SK-N-SH (cell line): Measurements from ENCODE around the gene LCN10. TPM values are rescaled to one million over a fixed set of nuclear protein-coding genes. Genes with fewer than 3 reads are reported as not detected.

ENCODE experiments used
- CTCF ChIA-PET: fragments of 300-600, 350-600 bp; formaldehyde crosslinking; extraction: SDS; loops from one replicate; lab custom pipeline; 2021; lab: Yijun Ruan, JAX
- POLR2A ChIA-PET: fragments of 350-600 bp; sonication (Branson Sonifier 250); formaldehyde crosslinking; extraction: SDS; loops from one replicate; lab custom pipeline; 2020; ENCODE audit warnings: antibody characterized with exemption, inconsistent platforms; lab: Yijun Ruan, JAX
- DNase-seq: peaks from one replicate; pipeline ENCODE4 v3.0.0; 2012
- H2AFZ ChIP-seq: fragments of 200-600 bp; sonication (generic); 2 replicates; pipeline ENCODE4 v1.8.1; 2016; ENCODE audit warnings: antibody characterized with exemption, mild to moderate bottlenecking, low read depth
- H3F3A ChIP-seq: fragments of 200-600 bp; sonication (generic); replicated peaks from 2 replicates; pipeline ENCODE3; 2016; ENCODE audit warnings: antibody characterized with exemption, mild to moderate bottlenecking; ENCODE audit not compliant: insufficient read depth
- H3K27ac ChIP-seq, 2 experiments: fragments of 200-500 bp in 1 of 2; fragments of 200-600 bp in 1 of 2; sonication (Bioruptor generic) in 1 of 2; sonication (generic), shearing (Covaris generic) in 1 of 2; 2 replicates each; pipeline versions ENCODE4 v1.5.1 to v1.6.1; 2014 to 2016; ENCODE audit warnings: low read depth in 2 of 2, inconsistent platforms in 1 of 2, low read length in 1 of 2, mild to moderate bottlenecking in 1 of 2, mixed read lengths in 1 of 2
- H3K27me3 ChIP-seq: fragments of 200-600 bp; sonication (generic), shearing (Covaris generic); 2 replicates; pipeline ENCODE4 v1.6.1; 2016; ENCODE audit warnings: mixed run types; ENCODE audit not compliant: insufficient read depth
- H3K36me3 ChIP-seq, 2 experiments: fragments of 200-500 bp in 1 of 2; fragments of 200-600 bp in 1 of 2; sonication (Bioruptor generic) in 1 of 2; sonication (generic) in 1 of 2; replicated peaks in 1 of 2; 2 replicates each; pipeline versions ENCODE3 to v1.5.1; 2014 to 2016; ENCODE audit warnings: low read length in 1 of 2, mild to moderate bottlenecking in 1 of 2; ENCODE audit not compliant: insufficient read depth in 2 of 2, control insufficient read depth in 1 of 2
- H3K4me1 ChIP-seq, 2 experiments: fragments of 200-500 bp in 1 of 2; fragments of 200-600 bp in 1 of 2; sonication (Bioruptor generic) in 1 of 2; sonication (generic), shearing (Covaris generic) in 1 of 2; 2 replicates each; pipeline versions ENCODE4 v1.5.1 to v1.6.1; 2014 to 2016; ENCODE audit warnings: low read depth in 1 of 2, low read length in 1 of 2, mixed run types in 1 of 2; ENCODE audit not compliant: insufficient read depth in 2 of 2, control insufficient read depth in 1 of 2
- H3K4me2 ChIP-seq: fragments of 200-600 bp; sonication (generic), shearing (Covaris generic); 2 replicates; pipeline ENCODE4 v1.6.1; 2017; ENCODE audit warnings: mixed run types
- H3K4me3 ChIP-seq, 2 experiments: fragments of 200-500 bp in 1 of 2; fragments of 200-600 bp in 1 of 2; sonication (Bioruptor generic) in 1 of 2; sonication (generic), shearing (Covaris generic) in 1 of 2; 2 replicates each; pipeline versions ENCODE4 v1.5.1 to v1.8.1; 2014 to 2016; ENCODE audit warnings: low read depth in 2 of 2, inconsistent platforms in 1 of 2, low read length in 1 of 2, mild to moderate bottlenecking in 1 of 2, mixed read lengths in 1 of 2, moderate library complexity in 1 of 2
- H3K79me2 ChIP-seq: fragments of 200-600 bp; sonication (generic); 2 replicates; pipeline ENCODE4 v1.8.1; 2017; ENCODE audit warnings: mild to moderate bottlenecking; ENCODE audit not compliant: insufficient read depth
- H3K9ac ChIP-seq: fragments of 200-600 bp; sonication (generic); 2 replicates; pipeline ENCODE4 v1.6.1; 2017; ENCODE audit warnings: mixed run types
- H3K9me2 ChIP-seq: fragments of 200-600 bp; sonication (generic); 2 replicates; pipeline ENCODE4 v1.6.1; 2017; ENCODE audit warnings: mixed run types
- H3K9me3 ChIP-seq: fragments of 200-600 bp; sonication (generic); 2 replicates; pipeline ENCODE4 v1.6.1; 2017; ENCODE audit warnings: mixed run types, mild to moderate bottlenecking, moderate library complexity
- H4K20me1 ChIP-seq: fragments of 200-600 bp; sonication (generic); 2 replicates; pipeline ENCODE4 v1.6.1; 2017; ENCODE audit warnings: mild to moderate bottlenecking, mixed run types; ENCODE audit not compliant: insufficient read depth
- CTCF ChIP-seq: fragments of 200-600 bp; sonication (generic); IDR thresholded peaks from 2 replicates; pipeline ENCODE4 v1.6.1; 2017; ENCODE audit warnings: antibody characterized with exemption, mild to moderate bottlenecking, moderate library complexity
- ELF1 ChIP-seq: IDR thresholded peaks from 2 replicates; pipeline ENCODE4 v1.4.0; 2012
- EZH2phosphoT487 ChIP-seq: fragments of 200-600 bp; sonication (generic); IDR thresholded peaks from 2 replicates; pipeline ENCODE4 v1.6.1; 2017; ENCODE audit warnings: low read depth, mixed run types, mild to moderate bottlenecking, antibody characterized with exemption, moderate library complexity, borderline replicate concordance
- FOSL2 ChIP-seq: IDR thresholded peaks from 2 replicates; pipeline ENCODE4 v1.4.0; 2012; ENCODE audit warnings: low read depth, mild to moderate bottlenecking, moderate library complexity, borderline replicate concordance
- FOXM1 ChIP-seq: IDR thresholded peaks from 2 replicates; pipeline ENCODE4 v1.4.0; 2012; ENCODE audit warnings: low read depth, mild to moderate bottlenecking
- GATA2 ChIP-seq: sonication (generic); formaldehyde crosslinking; IDR thresholded peaks from 2 replicates; pipeline ENCODE4 v1.5.0; 2020; ENCODE audit warnings: mild to moderate bottlenecking, missing genetic modification reagents
- MEF2A ChIP-seq: IDR thresholded peaks from 2 replicates; pipeline ENCODE4 v1.4.0; 2012; ENCODE audit warnings: low read depth, borderline replicate concordance
- MXI1 ChIP-seq: IDR thresholded peaks from 2 replicates; pipeline ENCODE4 v1.6.1; 2012; ENCODE audit warnings: mild to moderate bottlenecking, low read depth, low read length, improper control_type of control experiment
- NRF1 ChIP-seq: IDR thresholded peaks from 2 replicates; pipeline ENCODE4 v1.6.1; 2012; ENCODE audit warnings: low read depth, mild to moderate bottlenecking, low read length
- RAD21 ChIP-seq: IDR thresholded peaks from 2 replicates; pipeline ENCODE4 v1.6.1; 2012; ENCODE audit warnings: mild to moderate bottlenecking, low read length
- RCOR1 ChIP-seq: fragments of 150-350 bp; IDR thresholded peaks from 2 replicates; pipeline ENCODE4 v1.6.1; 2017; ENCODE audit warnings: antibody characterized with exemption, low read length
- REST ChIP-seq: IDR thresholded peaks from 2 replicates; pipeline ENCODE4 v1.6.1; 2012; ENCODE audit warnings: mild to moderate bottlenecking, low read depth, low read length, moderate library complexity
- RFX5 ChIP-seq: IDR thresholded peaks from 2 replicates; pipeline ENCODE4 v1.6.1; 2012; ENCODE audit warnings: mild to moderate bottlenecking, improper control_type of control experiment, low read length
- RXRA ChIP-seq: IDR thresholded peaks from 2 replicates; pipeline ENCODE4 v1.4.0; 2012; ENCODE audit warnings: low read depth, mild to moderate bottlenecking, borderline replicate concordance
- SIN3A ChIP-seq: IDR thresholded peaks from 2 replicates; pipeline ENCODE4 v1.6.1; 2012; ENCODE audit warnings: low read depth, mild to moderate bottlenecking, low read length, moderate library complexity, borderline replicate concordance
- YY1 ChIP-seq: IDR thresholded peaks from 2 replicates; pipeline ENCODE4 v1.4.0; 2012; ENCODE audit warnings: low read depth, mild to moderate bottlenecking
- WGBS: methylation state at CpG from one replicate; pipeline ENCODE4 v1.1.6; 2017; ENCODE audit warnings: low lambda C conversion rate; 5-methylcytosine and 5-hydroxymethylcytosine counted together
- polyA plus RNA-seq, 3 experiments: library from polyadenylated mRNA; depleted of rRNA; stranded (reverse); fragments of >200 nt; gene quantifications; 2 replicates each; pipeline ENCODE4 v1.2.3, GENCODE V29; 2012
- TF ChIP-seq, protein P1 (sequence below): IDR thresholded peaks from 2 replicates; pipeline ENCODE4; 2012
- TF ChIP-seq, protein P2 (sequence below): IDR thresholded peaks from 2 replicates; pipeline ENCODE4 v1.4.0; 2012; ENCODE audit warnings: low read depth, borderline replicate concordance
- TF ChIP-seq, protein P3 (sequence below): fragments of 150-350 bp; IDR thresholded peaks from 2 replicates; pipeline ENCODE4 v1.6.1; 2017; ENCODE audit warnings: antibody characterized with exemption, low read length, low read depth, borderline replicate concordance

LCN10 gene
- polyA plus RNA-seq, 1 of the 3 experiments (the other 2 are of a cell fraction): not detected

- CTCF ChIA-PET: interaction anchor here (0.6 to 4.2 kb wide), 5 partner anchors 9 to 21 kb away, joined by 4 to 34 read pairs (median 7); partner anchors contain the start of gene LCN8
- H3K36me3 ChIP-seq: no peaks in the 10 kb centered on the region
- H3K4me2 ChIP-seq: no peak overlapping the region
- no peak overlapping the region for H3K4me3 ChIP-seq
- no peaks in the 10 kb centered on the region for H3K79me2 ChIP-seq
- 81% methylated on average over 20 of the region's 23 CpGs for WGBS
- H3K9ac ChIP-seq: no peak overlapping the region
- H2AFZ ChIP-seq: no peak overlapping the region
- no peaks in the 10 kb centered on the region for H3K9me2 ChIP-seq
- H3K9me3 ChIP-seq: no peaks in the 10 kb centered on the region
- H3K27ac ChIP-seq: no peak overlapping the region
- no peak for TF ChIP-seq REST
- TF ChIP-seq, protein P1, sequence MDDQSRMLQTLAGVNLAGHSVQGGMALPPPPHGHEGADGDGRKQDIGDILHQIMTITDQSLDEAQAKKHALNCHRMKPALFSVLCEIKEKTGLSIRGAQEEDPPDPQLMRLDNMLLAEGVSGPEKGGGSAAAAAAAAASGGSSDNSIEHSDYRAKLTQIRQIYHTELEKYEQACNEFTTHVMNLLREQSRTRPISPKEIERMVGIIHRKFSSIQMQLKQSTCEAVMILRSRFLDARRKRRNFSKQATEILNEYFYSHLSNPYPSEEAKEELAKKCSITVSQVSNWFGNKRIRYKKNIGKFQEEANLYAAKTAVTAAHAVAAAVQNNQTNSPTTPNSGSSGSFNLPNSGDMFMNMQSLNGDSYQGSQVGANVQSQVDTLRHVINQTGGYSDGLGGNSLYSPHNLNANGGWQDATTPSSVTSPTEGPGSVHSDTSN: no peak
- TF ChIP-seq ELF1: no peak
- no peak for TF ChIP-seq SIN3A
- TF ChIP-seq, protein P2, sequence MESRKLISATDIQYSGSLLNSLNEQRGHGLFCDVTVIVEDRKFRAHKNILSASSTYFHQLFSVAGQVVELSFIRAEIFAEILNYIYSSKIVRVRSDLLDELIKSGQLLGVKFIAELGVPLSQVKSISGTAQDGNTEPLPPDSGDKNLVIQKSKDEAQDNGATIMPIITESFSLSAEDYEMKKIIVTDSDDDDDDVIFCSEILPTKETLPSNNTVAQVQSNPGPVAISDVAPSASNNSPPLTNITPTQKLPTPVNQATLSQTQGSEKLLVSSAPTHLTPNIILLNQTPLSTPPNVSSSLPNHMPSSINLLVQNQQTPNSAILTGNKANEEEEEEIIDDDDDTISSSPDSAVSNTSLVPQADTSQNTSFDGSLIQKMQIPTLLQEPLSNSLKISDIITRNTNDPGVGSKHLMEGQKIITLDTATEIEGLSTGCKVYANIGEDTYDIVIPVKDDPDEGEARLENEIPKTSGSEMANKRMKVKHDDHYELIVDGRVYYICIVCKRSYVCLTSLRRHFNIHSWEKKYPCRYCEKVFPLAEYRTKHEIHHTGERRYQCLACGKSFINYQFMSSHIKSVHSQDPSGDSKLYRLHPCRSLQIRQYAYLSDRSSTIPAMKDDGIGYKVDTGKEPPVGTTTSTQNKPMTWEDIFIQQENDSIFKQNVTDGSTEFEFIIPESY: no peak
- no peak for TF ChIP-seq RCOR1
- TF ChIP-seq RFX5: no peak
- TF ChIP-seq NRF1: no peak
- TF ChIP-seq EZH2phosphoT487: no peak
- no peak for TF ChIP-seq RXRA
- no peak for TF ChIP-seq CTCF
- TF ChIP-seq, protein P3, sequence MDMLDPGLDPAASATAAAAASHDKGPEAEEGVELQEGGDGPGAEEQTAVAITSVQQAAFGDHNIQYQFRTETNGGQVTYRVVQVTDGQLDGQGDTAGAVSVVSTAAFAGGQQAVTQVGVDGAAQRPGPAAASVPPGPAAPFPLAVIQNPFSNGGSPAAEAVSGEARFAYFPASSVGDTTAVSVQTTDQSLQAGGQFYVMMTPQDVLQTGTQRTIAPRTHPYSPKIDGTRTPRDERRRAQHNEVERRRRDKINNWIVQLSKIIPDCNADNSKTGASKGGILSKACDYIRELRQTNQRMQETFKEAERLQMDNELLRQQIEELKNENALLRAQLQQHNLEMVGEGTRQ: no peak
- no peak for TF ChIP-seq MEF2A
- TF ChIP-seq FOSL2: no peak
- TF ChIP-seq YY1: no peak
- no peak for TF ChIP-seq FOXM1
- TF ChIP-seq GATA2 (CRISPR knock-in tag): no peak
- TF ChIP-seq RAD21: no peak
- no peak for TF ChIP-seq MXI1
- POLR2A ChIA-PET: interaction anchor here (0.7 kb wide), 1 partner anchor 17 kb away, joined by 3 read pairs; no protein-coding TSS in a partner anchor
- no peaks in the 10 kb centered on the region for H4K20me1 ChIP-seq
- no peaks in the 10 kb centered on the region for H3F3A ChIP-seq
- DNase-seq: no peak
- H3K4me1 ChIP-seq: peaks cover 0 to 5% of the 10 kb centered on the region in 2 experiments; a peak in 1 of 4 replicates
- H3K27me3 ChIP-seq: no peaks in the 10 kb centered on the region
Measured at GRCh38 chr9:136745389-136746154, 2.8 kb upstream of the LCN10 start.
